Cardiac septum (tissue), 1 donor: ENCODE measurements around the gene EYA3. TPM values are rescaled to one million over a fixed set of nuclear protein-coding genes. Genes with fewer than 3 reads are reported as not detected.

Experiments
- DNase-seq: peaks from one replicate; pipeline ENCODE4 v3.0.0-alpha.2; 2020; ENCODE audit warnings: low spot score
- intact Hi-C: fragments of 100-400 bp; cut with DNase I; formaldehyde crosslinking; loops from one replicate; pipeline ENCODE4 v1.14.0; 2022
- long read RNA-seq: library from polyadenylated mRNA; unstranded; transcript quantifications from one replicate; pipeline ENCODE4 v2.0.0, GENCODE V29; 2021
- total RNA-seq: library from RNA; stranded (reverse); fragmentation: NEBNext Ultra II Directional; extraction: Animal tissue kit (Norgen Biotek cat#: 25700); gene quantifications from one replicate; pipeline ENCODE4 v1.2.1, GENCODE V29; 2021
- donor health status: DM: no; HTN: no; CAD: no.

EYA3 gene, protein sequence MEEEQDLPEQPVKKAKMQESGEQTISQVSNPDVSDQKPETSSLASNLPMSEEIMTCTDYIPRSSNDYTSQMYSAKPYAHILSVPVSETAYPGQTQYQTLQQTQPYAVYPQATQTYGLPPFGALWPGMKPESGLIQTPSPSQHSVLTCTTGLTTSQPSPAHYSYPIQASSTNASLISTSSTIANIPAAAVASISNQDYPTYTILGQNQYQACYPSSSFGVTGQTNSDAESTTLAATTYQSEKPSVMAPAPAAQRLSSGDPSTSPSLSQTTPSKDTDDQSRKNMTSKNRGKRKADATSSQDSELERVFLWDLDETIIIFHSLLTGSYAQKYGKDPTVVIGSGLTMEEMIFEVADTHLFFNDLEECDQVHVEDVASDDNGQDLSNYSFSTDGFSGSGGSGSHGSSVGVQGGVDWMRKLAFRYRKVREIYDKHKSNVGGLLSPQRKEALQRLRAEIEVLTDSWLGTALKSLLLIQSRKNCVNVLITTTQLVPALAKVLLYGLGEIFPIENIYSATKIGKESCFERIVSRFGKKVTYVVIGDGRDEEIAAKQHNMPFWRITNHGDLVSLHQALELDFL
- total RNA-seq, result 15.9 TPM
- long read RNA-seq, full-length matches to known transcripts, result 2 of 8 reads
- long read RNA-seq, partial matches to known transcripts, result 2 of 8 reads
- long read RNA-seq, other reads (novel, unspliced or antisense), result 4 of 8 reads

DNA sequence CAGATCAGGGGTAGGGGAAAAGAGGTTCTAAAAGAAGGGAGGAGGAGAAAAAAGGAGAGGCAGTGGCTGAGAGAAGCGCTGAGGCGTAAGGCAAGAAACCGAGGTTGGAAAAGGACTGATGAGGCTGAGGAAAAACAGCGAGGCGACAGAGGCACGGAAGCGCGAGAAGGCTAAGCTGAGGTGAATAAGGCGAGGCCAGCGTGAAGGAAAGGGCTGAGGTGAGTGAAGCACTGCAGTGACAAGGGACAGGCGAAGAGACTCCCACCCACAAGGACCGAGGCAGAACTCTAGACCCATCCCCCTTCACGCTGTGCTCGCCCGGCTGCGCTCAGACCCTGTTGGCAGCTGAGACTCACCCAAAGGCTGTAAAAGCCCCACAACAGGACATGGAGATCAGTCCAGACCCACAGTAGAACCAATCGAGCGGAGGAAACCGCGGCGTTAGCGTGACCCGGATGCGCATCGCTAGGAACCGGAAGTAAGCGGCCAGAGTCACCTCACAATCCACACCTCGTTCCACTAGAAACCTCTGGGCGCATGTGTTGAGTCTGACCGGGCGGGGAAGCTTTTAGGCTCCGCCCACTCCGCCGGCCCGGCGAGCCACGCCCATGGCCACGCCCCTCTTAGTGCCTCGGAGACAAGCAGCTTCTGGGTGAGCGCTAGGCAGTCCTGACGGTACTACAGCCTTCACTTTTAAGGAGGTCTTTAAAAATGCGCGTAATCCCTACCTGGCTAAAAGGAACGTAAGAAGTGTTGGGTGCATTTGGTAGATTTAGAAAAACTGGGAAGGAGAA, at the start of gene EYA3:
EYA3 (minus strand) TSS at position 443 of the 794 bp plus-strand sequence. CDS start 30,584 bp downstream, outside the sequence.
- DNase-seq, result peak; percentile 100
- intact Hi-C loops, result no loop called here

DNA sequence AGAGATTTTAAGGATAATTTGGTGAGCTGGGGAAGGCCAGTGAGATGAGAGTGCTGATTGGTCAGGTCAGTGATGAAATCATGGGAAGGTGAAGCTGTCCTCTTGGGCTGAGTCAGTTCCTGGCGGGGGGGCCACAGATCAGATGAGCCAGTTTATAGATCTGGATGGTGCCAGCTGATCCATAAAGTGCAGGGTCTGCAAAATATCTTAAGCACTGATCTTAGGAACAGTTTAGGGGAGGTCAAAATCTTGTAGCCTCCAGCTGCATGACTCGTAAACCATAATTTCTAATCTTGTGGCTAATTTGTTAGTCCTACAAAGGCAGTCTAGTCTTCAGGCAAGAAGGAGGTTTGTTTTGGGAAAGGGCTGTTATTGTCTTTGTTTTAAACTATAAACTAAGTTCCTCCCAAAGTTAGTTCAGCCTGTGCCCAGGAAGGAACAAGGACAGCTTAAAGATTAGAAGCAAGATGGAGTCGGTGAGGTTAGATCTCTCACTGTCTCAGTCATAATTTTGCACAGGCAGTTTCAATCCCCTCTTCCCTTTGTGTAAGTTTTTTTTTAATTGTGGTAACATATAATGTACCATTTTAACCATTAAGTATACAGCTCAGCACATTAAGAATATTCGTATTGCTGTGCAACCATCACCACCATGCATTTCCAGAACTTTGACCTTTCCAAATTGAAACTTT, 48.7 kb upstream of the EYA3 start:
- intact Hi-C loops, result no loop called here
- DNase-seq, result no peak

DNA sequence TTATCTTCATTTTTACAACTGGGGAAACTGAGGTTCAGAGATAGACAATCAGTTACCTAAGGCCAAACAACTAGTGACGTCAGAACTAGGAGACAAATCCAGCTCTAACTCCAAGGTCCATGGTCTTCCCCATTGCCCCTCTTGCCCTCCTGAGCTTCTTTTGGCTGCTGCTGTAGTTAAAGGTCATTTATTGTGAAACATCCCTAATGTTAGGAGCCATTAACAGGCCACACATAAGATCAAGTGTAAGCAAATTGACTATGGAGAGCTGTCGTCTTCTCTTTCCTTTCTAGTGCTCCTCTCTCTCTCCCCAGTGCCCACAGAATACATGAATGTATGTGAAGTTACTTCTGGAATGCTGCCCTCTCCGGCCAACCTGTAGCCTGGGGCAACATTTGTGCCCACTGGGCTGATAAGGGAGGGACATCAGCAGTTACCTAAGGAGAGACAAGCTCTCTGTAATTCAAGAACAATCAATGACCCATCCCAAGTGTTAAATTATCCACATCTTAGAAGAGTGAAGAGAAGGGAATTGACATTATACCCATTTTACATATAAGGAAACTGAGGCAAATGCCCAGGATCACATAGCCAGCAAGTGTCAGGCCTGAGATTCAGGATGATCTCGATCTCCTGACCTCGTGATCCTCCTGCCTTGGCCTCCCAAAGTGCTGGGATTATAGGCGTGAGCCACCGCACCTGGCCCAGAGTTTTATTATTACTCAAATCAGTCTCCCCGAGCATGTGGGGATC, 47.9 kb upstream of the EYA3 start:
- intact Hi-C loops, result no loop called here
- no peak for DNase-seq

DNA sequence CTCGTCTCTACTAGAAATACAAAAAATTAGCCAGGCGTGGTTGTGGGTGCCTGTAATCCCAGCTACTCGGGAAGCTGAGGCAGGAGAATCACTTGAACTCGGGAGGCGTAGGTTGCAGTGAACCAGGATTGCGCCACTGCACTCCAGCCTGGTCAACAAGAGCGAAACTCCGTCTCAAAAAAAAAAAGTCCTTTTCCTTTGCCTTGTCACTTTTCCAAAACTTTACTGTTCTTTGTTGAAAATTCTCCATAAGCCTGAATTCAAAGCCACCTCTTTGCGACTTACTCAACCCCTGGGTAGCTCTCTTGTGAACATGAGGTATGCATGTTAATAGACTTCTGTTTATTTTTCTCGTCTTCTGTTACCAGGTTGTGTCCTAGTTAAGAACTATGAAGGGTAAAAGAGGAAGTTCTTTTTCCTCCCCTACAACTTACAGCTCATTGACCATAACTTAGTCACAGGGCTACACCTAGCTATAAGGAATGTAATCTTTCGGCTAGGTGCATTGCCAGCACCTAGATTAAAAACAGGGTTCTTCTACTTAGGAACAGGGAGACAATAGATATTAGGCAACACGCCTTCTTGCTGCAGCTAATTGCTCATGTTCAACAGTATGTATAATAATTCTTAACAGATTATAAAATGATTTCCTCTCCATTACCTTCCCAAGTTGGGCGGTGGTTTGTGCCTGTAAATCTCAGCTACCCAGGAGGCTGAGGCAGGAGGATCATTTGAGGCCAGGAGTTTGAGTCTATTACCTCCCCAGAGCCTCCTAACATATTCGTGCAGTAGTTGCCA, 47.2 kb upstream of the EYA3 start:
- DNase-seq, result no peak
- intact Hi-C loops, result no loop called here

DNA sequence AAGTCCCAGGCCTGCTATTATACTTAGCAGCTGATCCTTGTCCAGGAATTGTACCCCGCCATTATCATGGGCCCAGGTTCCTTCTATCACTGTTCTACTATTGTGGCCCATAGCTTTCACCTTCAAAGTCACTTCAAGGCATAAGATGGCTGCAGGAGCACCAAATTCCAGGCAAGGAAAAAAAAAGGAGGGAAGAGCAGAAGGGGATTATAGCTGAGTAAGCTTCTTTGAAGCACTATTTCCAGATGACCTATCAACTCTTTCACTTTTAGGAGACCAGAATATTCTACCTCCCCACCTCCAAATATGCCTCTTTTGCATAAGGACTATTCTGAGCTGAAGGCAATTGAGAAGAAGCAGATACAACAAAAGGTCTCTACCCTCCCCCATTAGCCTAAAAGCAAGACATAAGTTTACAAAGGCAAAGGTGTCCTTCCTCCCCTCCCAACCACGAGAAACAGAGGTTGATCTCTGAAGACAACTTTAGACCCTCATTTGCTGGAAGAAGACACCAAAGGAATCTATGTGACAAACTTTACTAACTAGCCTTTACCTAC, 46.3 kb upstream of the EYA3 start:
- no peak for DNase-seq
- intact Hi-C loops, result no loop called here

DNA sequence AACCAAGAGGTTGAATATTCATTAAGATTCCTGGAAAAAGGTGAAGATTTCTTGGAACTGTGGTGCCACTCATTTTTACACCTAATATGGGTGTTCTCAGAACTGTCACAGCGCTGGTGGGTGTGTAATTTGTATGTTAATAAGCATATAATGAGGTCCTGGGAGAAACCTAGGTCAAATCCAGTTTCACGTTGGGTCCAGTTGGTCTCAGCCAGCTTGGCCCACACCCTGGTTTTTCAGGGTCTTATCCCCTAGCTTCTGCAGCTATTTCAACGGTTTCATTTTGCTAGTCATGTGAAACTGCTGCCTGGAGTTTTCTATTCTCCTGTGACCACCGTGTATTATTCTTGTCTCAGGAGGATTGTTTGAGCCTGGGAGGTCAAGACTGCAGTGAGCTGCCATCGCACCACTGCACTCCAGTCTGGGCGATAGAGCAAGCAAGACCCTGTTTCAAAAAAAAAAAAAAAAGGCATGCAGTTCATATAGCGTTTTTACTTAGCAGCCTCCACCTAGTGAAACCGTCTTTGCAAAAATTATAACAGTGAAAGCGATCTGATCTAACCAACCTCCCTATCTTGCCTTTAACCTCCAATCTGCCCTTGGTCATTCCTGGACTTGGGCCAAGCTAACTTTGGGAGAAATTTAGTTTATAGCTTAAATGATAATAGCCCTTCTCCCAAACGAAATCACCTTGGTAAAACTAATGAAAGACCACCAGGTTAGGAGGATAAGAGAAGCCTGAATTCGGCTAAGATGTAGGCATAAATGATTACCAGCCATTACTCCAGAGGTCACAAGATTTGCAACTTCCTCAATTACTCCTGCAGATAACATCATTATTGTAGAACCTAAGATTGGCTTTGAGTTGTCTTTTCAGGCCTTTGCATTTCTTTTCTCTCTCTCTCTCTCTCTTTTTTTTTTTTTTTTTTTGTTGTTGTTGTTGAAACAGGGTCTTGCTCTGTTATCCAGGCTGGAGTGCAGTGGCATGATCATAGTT, 44.1 kb upstream of the EYA3 start:
- no peak for DNase-seq
- intact Hi-C loops, result no loop called here

DNA sequence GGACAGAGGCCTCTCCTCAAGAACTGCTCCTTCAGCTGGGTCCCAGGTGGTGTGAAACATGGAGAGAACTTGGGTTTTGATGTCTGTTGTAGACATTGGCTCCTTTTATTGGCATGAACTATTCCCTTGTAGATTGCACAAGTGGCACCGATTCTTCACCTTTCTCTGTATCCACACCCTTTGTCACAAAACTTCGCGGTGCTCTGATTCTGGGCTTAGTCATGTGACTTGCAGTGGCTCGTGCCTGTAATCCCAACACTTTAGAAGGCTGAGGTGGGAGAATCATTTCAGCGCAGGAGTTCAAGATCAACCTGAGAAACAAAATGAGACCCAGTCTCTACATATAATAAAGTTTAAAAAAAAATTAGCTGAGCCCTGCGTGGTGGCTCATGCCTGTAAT, 42.5 kb upstream of the EYA3 start:
- intact Hi-C loops, result no loop called here
- DNase-seq, result no peak

DNA sequence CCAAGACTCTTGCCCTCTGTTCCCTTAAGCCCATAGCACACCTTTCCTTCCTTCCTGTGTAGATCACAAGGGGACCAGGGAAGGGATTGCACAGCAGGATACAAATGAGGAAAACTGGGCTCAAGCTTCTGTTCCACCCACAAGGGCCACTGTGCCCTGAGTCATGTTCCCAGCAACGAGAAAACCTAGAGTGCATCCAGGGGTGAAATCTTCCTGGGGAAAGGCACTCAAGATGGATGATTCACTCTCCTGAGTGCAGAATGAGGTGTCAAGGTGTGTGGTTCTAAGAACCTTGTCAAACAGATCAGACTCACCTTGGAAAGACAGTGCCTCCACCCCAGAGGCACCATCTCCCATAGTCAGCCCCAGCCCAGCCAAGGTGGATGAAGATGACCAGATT, 40.7 kb upstream of the EYA3 start:
- no peak for DNase-seq
- intact Hi-C loops, result no loop called here

DNA sequence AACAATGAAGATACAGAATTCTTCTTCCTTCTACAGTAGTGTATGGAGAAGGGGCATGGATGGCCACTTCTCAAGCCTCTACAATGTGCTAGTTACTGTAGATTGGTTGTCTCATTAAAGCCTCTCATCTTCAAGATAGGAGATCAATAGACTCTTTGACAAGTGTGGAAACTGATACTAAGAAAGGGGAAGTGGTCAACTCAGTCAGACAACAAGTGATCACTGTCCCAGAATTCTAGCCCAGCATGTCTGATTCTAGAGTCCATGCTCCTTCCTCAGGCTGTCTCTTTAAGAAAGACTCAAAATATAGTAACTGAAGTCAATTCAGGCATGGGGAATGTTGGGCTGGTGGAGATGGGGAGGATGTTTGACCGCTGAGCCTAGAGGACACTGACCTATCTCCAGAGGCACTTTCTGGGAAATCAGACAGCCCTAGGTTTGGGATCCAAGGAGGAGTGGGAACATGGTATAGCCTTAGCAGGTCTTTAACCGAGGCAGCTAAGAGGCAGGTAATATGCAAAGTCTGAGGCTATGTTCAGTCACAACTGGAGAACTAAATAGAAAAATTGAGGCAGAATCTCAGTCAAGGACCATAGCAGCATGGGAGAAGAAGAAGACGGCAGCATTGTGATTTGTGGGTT, 39.3 kb upstream of the EYA3 start:
- no peak for DNase-seq
- intact Hi-C loops, result no loop called here

DNA sequence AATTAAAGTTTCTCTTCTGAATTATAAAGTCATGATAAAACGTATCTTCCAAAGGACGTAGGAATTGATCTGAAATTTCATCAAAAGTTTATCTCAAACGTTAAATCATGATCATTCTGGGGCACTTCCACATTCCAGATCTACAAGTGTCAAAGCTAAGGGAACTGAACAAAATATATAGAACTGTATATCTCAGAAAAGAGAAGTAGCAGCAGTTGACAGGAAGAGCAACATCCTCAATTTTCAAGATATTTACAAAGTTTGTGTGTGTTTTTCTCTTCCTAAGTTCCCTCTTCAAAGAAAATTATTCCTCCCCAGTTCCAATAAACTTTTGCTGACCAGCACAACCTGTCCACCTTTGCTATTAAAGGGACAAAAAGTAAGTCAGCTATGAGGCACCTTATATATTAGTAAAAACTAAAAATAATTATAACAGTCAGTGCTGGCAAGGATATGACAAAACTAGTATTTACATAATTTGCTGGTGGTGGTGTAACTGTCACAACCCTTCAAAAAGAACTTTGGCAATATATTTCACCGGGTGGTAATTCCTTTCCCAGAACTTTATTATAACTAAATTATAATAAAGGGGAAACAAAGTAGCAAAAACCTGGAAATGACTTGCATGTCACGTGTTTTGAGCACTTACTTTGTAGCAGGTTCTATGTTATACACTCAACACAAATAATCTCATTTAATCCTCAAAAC, 38.5 kb upstream of the EYA3 start:
- intact Hi-C loops, result no loop called here
- DNase-seq, result no peak

DNA sequence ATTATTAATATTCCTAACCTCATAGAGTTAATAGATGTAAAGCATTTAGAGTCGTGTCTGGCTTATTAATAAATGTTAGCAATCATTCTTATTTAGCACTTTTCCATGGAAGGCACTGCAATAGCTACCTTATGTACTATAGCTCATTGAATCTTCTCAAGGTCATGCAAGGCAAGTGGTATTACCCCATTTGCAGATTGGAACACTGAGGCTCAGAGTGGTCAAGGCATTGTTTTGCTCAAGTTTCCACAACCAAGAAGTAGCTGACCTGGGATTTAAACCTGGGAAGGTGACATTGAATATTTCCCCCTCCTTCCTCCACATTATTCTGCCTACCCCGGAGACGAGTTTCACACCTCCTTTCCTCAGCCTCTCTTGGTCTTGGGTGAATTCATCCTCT, 37.8 kb upstream of the EYA3 start:
- DNase-seq, result no peak
- intact Hi-C loops, result no loop called here

DNA sequence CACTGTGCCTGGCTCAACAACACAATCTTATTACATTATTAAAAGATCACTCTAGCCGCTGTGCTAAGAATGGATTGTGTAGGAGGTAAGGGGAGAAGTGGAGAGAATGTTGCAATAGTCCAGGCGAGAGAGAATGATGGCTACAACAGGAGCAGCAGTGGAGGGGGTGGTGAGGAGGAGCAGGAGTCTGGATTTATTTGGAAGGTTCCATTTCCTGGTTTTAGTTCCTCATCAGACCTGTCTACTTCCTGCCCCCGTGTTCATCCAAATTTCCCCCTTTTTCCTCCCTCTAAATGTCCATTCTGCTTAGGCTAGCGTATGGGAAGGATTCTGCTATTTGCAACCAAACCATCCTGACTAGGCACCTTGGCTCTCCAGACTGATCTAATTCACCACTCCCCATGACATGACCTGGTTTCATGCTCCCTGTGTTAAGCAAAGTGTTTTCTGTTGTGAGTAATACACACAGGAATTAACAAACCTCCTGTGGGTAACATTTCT, 35.1 kb upstream of the EYA3 start:
- no peak for DNase-seq
- intact Hi-C loops, result no loop called here

DNA sequence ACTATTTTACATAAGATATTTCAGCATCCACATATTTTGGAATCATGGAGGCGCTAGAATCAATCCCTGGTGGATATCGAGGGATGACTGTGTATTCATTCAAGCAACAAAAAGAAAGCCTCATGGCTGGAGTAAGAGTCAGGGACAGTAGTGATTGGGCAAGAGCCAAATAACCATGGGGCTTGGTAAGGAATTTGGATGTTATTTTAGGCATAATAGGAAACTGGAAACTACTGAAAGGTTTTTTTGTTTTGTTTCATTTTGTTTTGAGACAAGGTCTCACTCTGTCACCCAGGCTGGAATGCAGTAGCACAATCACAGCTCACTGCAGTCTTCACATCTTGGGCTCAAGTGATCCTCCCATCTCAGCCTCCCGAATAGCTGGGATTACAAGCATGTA, 33.8 kb upstream of the EYA3 start:
- intact Hi-C loops, result no loop called here
- no peak for DNase-seq

DNA sequence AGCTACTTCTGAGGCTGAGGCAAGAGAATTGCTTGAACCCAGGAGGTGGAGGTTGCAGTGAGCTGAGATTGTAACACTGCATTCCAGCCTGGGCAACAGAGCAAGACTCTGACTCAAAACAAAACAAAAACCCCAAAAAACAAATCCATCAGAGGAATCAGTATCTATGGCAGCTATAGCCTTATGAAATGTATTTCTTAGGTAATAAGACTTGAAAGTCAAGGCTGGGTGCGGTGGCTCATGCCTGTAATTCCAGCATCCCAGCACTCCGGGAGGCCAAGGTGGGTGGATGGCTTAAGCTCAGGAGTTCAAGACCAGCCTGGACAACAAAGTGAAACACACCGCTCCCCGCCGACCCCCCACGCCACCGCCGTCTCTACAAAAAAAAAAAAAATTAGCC, 31.1 kb upstream of the EYA3 start:
- no peak for DNase-seq
- intact Hi-C loops, result no loop called here

DNA sequence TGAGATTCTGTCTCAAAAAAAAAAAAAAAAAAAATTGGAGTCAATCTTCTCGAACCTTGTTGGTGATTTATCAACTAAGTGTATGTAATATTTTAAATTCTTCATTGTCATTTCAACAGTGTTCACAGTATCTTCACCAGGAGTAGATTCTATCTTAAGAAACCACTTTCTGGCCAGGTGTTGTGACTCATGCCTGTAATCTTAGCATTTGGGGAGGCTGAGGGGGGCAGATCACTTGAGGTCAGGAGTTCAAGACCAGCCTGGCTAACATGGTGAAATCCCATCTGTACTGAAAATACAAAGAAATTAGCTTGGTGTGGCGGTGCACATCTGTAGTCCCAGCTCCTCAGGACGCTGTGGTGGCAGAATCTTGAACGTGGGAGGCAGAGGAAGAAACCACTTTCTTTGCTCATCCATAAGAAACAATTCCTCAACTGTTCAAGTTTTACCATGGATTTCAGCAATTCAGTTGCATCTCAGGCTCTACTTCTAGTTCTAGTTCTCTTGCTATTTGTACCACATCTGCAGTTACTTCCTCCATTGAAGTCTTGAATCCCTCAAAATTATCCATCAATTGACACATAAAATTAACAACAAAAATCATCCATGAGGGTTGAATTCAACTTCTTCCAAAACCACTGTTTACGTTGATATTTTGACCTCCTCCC, 30.4 kb upstream of the EYA3 start:
- DNase-seq, result no peak
- intact Hi-C loops, result no loop called here
